K562 (cell line): Measurements from ENCODE around the gene HECA.

Experiments
- CTCF ChIP-seq, 3 experiments: IDR thresholded peaks in 2 of 3; conservative IDR thresholded peaks in 1 of 3; 2 replicates each; pipeline ENCODE4 v1.5.1; 2011 to 2012; ENCODE audit warnings: low read length in 3 of 3, mild to moderate bottlenecking in 3 of 3, control low read depth in 2 of 3, improper control_type of control experiment in 1 of 3, inconsistent platforms in 1 of 3, low read depth in 1 of 3, mixed read lengths in 1 of 3, moderate library complexity in 1 of 3; ENCODE audit not compliant: insufficient read depth in 2 of 3
- EP300 ChIP-seq: IDR thresholded peaks from 2 replicates; pipeline ENCODE4 v1.6.1; 2012; ENCODE audit warnings: low read length, improper control_type of control experiment
- FOXJ2 ChIP-seq: fragments of 200-800 bp; sonication (Bioruptor generic); IDR thresholded peaks from 2 replicates; pipeline ENCODE4 v1.6.1; 2016; ENCODE audit warnings: missing genetic modification characterization, missing compliant biosample characterization
- MAFG ChIP-seq: fragments of 450-650 bp; conservative IDR thresholded peaks from 2 replicates; pipeline ENCODE4 v1.6.1; 2016; ENCODE audit warnings: missing genetic modification characterization, missing compliant biosample characterization
- MAZ ChIP-seq, 2 experiments: fragments of 450-650 bp in 1 of 2; sonication (generic) in 1 of 2; formaldehyde crosslinking; IDR thresholded peaks in 1 of 2; conservative IDR thresholded peaks in 1 of 2; 2 replicates each; pipeline versions ENCODE4 v1.4.0 to v1.5.0; 2020; ENCODE audit warnings: mild to moderate bottlenecking in 1 of 2, missing genetic modification reagents in 1 of 2
- POLR2AphosphoS2 ChIP-seq: IDR thresholded peaks from 2 replicates; pipeline ENCODE4 v1.6.1; 2012; ENCODE audit warnings: low read length, improper control_type of control experiment
- RBM22 ChIP-seq: fragments of 200-400 bp; formaldehyde crosslinking; IDR thresholded peaks from 2 replicates; pipeline ENCODE4 v1.6.1; 2018; ENCODE audit warnings: low read length, low read depth; ENCODE audit not compliant: poor library complexity, severe bottlenecking
- ZNF274 ChIP-seq: IDR thresholded peaks from 2 replicates; pipeline ENCODE4 v1.6.1; 2011; ENCODE audit warnings: low read depth, mild to moderate bottlenecking, low read length, moderate library complexity, borderline replicate concordance

GRCh38 chr6:139143111-139143510, 8.2 kb downstream of the HECA start:
- no peak for TF ChIP-seq ZNF274
- no peak for TF ChIP-seq MAZ (CRISPR knock-in tag; conservative IDR thresholded peaks at IDR 0.05 in 1 of 2, IDR thresholded peaks at IDR 0.05 in 1 of 2)
- no peak for TF ChIP-seq CTCF (IDR thresholded peaks at IDR 0.05 in 2 of 3, conservative IDR thresholded peaks at IDR 0.05 in 1 of 3; ENCODE audit: insufficient read depth in 2 of 3, low read depth in 1 of 3, low read length in 3 of 3)
- TF ChIP-seq RBM22: no peak
- TF ChIP-seq EP300: no peak
- no peak for TF ChIP-seq FOXJ2 (tag)
- no peak for TF ChIP-seq MAFG (tag)
- TF ChIP-seq POLR2AphosphoS2: no peak
